SU-DHL-6 (cell line): ENCODE data around the gene PDE4D.

Experiments used
- EZH2phosphoT487 ChIP-seq: fragments of 200-600 bp; sonication (generic), shearing (Covaris generic); conservative IDR thresholded peaks from 2 replicates; pipeline ENCODE4 v1.6.1; 2018; ENCODE audit warnings: mild to moderate bottlenecking, antibody characterized with exemption, low read length, moderate library complexity, mixed read lengths
- TF ChIP-seq, protein P1 (sequence below): fragments of 200-600 bp; sonication (generic); IDR thresholded peaks from one replicate; pipeline ENCODE4 v1.5.1; 2017; ENCODE audit warnings: antibody characterized with exemption, mild to moderate bottlenecking, low read length, moderate library complexity; ENCODE audit not compliant: insufficient read depth, poor library complexity, severe bottlenecking

GRCh38 chr5:59598547-59598874 is 295.0 kb downstream of the PDE4D start:
- TF ChIP-seq, protein P1, sequence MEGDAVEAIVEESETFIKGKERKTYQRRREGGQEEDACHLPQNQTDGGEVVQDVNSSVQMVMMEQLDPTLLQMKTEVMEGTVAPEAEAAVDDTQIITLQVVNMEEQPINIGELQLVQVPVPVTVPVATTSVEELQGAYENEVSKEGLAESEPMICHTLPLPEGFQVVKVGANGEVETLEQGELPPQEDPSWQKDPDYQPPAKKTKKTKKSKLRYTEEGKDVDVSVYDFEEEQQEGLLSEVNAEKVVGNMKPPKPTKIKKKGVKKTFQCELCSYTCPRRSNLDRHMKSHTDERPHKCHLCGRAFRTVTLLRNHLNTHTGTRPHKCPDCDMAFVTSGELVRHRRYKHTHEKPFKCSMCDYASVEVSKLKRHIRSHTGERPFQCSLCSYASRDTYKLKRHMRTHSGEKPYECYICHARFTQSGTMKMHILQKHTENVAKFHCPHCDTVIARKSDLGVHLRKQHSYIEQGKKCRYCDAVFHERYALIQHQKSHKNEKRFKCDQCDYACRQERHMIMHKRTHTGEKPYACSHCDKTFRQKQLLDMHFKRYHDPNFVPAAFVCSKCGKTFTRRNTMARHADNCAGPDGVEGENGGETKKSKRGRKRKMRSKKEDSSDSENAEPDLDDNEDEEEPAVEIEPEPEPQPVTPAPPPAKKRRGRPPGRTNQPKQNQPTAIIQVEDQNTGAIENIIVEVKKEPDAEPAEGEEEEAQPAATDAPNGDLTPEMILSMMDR = no peak
- TF ChIP-seq EZH2phosphoT487 = no peak
